Right atrium auricular region (tissue), 2 donors: ENCODE measurements around the gene NT5C. TPM values are rescaled to one million over a fixed set of nuclear protein-coding genes. Genes with fewer than 3 reads are reported as not detected.

ENCODE experiments used
- DNase-seq: peaks from one replicate; pipeline ENCODE4 v3.0.0-alpha.2; 2019; ENCODE audit warnings: low spot score
- H3K27ac ChIP-seq, 2 donors: fragments of 200-600 bp; sonication (generic); 1 replicate in 1 of 2; 2 replicates in 1 of 2; pipeline ENCODE4 v1.5.1; 2016 to 2019
- H3K27me3 ChIP-seq, 2 donors: fragments of 200-600 bp; sonication (generic); one replicate each; pipeline versions ENCODE4 v1.5.1 to v1.6.0; 2017 to 2019
- H3K36me3 ChIP-seq: fragments of 200-600 bp; sonication (generic); one replicate; pipeline ENCODE4 v1.5.1; 2016
- H3K4me1 ChIP-seq, 2 donors: fragments of 200-600 bp; sonication (generic); one replicate each; pipeline versions ENCODE4 v1.5.1 to v1.6.0; 2017 to 2019
- H3K4me3 ChIP-seq, 2 donors: fragments of 200-600 bp; sonication (generic); 1 replicate in 1 of 2; 2 replicates in 1 of 2; pipeline ENCODE4 v1.5.1; 2017 to 2019; ENCODE audit warnings: mild to moderate bottlenecking in 1 of 2, moderate library complexity in 1 of 2
- H3K9me3 ChIP-seq, 2 donors: fragments of 200-600 bp; sonication (generic); one replicate each; pipeline ENCODE4 v1.5.1; 2019
- CTCF ChIP-seq, 2 donors: fragments of 200-600 bp; sonication (generic); IDR thresholded peaks; one replicate each; pipeline ENCODE4 v1.5.1; 2019; ENCODE audit warnings: antibody characterized with exemption in 2 of 2
- total RNA-seq, 2 donors: library from RNA; depleted of rRNA; stranded (reverse); fragments of >200 nt; gene quantifications; one replicate each; pipeline ENCODE4 v1.1.0, GENCODE V29; 2016

NT5C gene
- total RNA-seq, 2 donors from 2014 or later, result 41.4 to 77.5 TPM

GRCh38 chr17:75151930-75152329 is 20.4 kb upstream of the NT5C start:
- H3K36me3 ChIP-seq, result peaks cover 7% of the 10 kb centered on the region
- H3K9me3 ChIP-seq, result no peaks in the 10 kb centered on the region
- H3K27ac ChIP-seq, result no peak overlapping the region
- TF ChIP-seq CTCF (IDR thresholded peaks at IDR 0.05), result no peak
- no peak overlapping the region for H3K4me3 ChIP-seq
- no peaks in the 10 kb centered on the region for H3K27me3 ChIP-seq
- peaks cover 0 to 19% of the 10 kb centered on the region in 2 donors for H3K4me1 ChIP-seq
- DNase-seq, result no peak

DNA sequence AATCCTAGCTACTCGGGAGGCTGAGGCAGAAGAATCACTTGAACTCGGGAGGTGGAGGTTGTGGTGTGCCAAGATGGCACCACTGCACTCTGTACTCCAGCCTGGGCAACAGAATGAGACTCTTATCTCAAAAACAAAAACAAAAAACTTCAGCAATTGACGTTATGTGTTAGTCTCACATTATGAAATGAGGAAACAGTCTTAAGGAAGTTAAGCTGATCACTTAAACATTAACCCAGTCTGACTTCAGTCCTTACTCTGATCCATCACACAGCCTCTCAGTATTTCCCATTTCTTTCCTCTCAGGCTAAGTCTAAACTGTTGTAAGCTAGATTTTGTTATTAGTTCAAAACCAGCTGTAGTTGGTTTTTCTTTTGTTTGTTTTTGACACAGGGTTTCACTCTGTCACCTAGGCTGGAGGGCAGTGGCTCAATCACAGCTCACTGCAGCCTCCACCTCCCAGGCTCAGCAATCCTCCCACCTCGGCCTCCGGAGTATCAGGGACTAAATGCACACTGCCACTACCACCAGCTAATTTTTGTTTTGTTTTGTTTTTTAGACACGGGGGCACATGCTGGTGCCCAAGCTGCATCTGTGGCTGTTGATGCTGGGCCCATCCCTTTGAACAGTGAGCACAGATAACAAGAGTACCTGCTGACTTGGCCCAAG is 16.5 kb upstream of the NT5C start:
- H3K36me3 ChIP-seq, result peaks cover 15% of the 10 kb centered on the region
- no peaks in the 10 kb centered on the region for H3K27me3 ChIP-seq
- no peak overlapping the region for H3K4me3 ChIP-seq
- no peak for DNase-seq
- TF ChIP-seq CTCF (IDR thresholded peaks at IDR 0.05), result no peak
- peaks cover 0 to 5% of the 10 kb centered on the region in 2 donors for H3K4me1 ChIP-seq
- no peaks in the 10 kb centered on the region for H3K9me3 ChIP-seq
- H3K27ac ChIP-seq, result no peak overlapping the region

- no peaks in the 10 kb centered on the region for H3K27me3 ChIP-seq
- TF ChIP-seq CTCF (IDR thresholded peaks at IDR 0.05), result no peak
- DNase-seq, result no peak
- H3K9me3 ChIP-seq, result no peaks in the 10 kb centered on the region
- no peak overlapping the region for H3K4me3 ChIP-seq
- no peaks in the 10 kb centered on the region for H3K4me1 ChIP-seq
- H3K27ac ChIP-seq, result no peak overlapping the region
- H3K36me3 ChIP-seq, result peaks cover 15% of the 10 kb centered on the region
Observed at GRCh38 chr17:75146592-75146991, 15.1 kb upstream of the NT5C start.

DNA sequence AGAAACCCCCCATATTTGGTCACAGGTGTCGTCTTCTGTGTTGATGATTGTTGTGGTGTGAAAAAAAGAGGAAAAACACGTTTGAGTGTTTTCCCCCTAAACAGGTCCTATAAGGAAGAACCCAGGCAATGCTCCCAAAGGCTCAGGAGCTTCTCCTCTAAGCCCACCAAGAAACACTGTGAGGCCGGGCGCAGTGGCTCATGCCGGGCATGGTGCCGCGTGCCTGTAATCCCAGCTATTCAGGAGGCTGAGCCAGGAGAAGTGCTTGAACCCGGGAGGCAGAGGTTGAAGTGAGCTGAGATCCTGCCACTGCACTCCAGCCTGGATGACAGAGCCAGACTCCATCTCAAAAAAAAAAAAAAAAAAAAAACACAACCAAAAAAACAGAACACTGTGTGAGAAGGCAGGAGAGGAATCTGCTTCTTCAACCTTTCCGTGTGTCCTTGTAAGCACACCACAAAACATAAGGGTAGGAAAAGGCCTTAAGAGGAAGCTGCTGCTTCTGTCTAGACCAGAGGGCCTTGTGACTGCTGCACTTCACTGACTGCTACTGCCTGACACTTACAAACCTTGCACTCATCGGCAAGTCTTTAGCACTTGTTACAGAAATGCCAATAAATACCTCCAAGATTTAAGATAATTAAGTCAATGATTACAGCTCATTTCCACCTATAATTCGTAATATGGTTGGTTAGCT is 13.4 kb upstream of the NT5C start:
- no peak for DNase-seq
- Histone ChIP-seq H3K27ac (no peak overlapping the region), H3K36me3 (peaks cover 15% of the 10 kb centered on the region)

GRCh38 chr17:75142236-75142971 is 10.9 kb upstream of the NT5C start:
- H3K27me3 ChIP-seq, result no peaks in the 10 kb centered on the region
- no peak overlapping the region for H3K4me3 ChIP-seq
- no peak for TF ChIP-seq CTCF (IDR thresholded peaks at IDR 0.05)
- H3K4me1 ChIP-seq, result no peaks in the 10 kb centered on the region
- no peak overlapping the region for H3K27ac ChIP-seq
- peaks cover 12% of the 10 kb centered on the region for H3K36me3 ChIP-seq
- DNase-seq, result no peak
- H3K9me3 ChIP-seq, result no peaks in the 10 kb centered on the region

More for the DNA sequence above, 13.4 kb upstream of the NT5C start:
- no peak for TF ChIP-seq CTCF (IDR thresholded peaks at IDR 0.05)
- H3K9me3 ChIP-seq, result no peaks in the 10 kb centered on the region
- H3K4me1 ChIP-seq, result no peaks in the 10 kb centered on the region
- H3K27me3 ChIP-seq, result no peaks in the 10 kb centered on the region
- H3K4me3 ChIP-seq, result no peak overlapping the region
